Measurements from ENCODE around the gene INSR.

DNA sequence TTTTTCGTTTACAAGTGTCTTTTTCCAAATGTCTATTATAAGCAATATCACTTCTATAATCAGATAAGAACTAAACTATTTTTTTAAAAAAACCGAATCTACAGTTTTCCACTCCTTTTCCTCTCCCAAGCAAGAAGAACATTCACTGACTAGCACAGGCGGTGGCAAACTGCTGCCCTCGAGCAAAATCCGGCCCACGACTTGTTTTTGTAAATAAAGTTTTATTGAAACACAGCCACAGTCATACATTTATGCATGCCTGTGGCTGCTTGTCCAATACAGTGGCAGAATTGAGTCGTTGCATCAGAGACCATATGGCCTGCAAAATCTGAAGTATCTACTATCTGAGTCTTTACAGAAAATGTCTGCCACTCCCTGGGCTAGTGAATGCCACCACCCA, 27.4 kb downstream of the INSR start:
- TF ChIP-seq CTCF (IDR thresholded peaks at IDR 0.05; ENCODE audit: insufficient read depth, low read length), result no peak
- TF ChIP-seq REST (IDR thresholded peaks at IDR 0.05; ENCODE audit: insufficient replicate concordance, low read depth), result no peak
- no peak for TF ChIP-seq POLR2AphosphoS5 (IDR thresholded peaks at IDR 0.05; ENCODE audit: low read depth)
- TF ChIP-seq SPI1 (IDR thresholded peaks at IDR 0.05; ENCODE audit: borderline replicate concordance, low read depth), result no peak
- TF ChIP-seq GABPA (IDR thresholded peaks at IDR 0.05; ENCODE audit: low read depth), result no peak
